Middle frontal gyrus (tissue), 1 donor: ENCODE data around the gene PPP1R1B.

Experiments used
- DNase-seq: peaks from one replicate; pipeline ENCODE4 v3.0.0-alpha.2; 2015; ENCODE audit warnings: low spot score; ENCODE audit errors: extremely low spot score

PPP1R1B gene

GRCh38 chr17:39632153-39632941, 5.6 kb downstream of the PPP1R1B start:
- DNase-seq: no peak

DNA sequence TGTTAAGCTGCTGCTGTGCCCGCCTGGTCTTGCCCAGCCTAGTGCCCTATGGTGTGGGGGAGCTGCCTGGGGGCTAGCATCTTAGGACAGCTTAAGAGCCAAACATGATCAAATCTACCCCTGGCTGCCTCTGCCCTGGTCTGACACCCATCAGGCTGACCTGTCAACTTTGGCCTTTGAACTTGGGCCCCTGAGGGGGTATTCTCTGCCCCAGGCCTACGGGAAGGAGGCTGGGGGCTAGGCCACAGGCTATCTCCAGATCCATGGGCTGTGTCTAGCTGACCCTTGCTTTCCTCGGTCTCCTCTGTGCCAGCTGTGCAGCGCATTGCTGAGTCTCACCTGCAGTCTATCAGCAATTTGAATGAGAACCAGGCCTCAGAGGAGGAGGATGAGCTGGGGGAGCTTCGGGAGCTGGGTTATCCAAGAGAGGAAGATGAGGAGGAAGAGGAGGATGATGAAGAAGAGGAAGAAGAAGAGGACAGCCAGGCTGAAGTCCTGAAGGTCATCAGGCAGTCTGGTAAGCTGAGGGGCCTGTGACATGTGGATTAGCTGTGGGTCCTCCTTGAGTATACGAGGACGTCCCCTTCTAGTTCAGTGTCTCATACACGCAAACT, 6.9 kb downstream of the PPP1R1B start:
- DNase-seq: no peak

- DNase-seq: no peak
Measured at GRCh38 chr17:39634384-39634871, 7.7 kb downstream of the PPP1R1B start.

- DNase-seq: no peak
Measured at GRCh38 chr17:39635614-39636176, 8.9 kb downstream of the PPP1R1B start.

GRCh38 chr17:39636587-39636926, 9.8 kb downstream of the PPP1R1B start:
- DNase-seq: no peak

DNA sequence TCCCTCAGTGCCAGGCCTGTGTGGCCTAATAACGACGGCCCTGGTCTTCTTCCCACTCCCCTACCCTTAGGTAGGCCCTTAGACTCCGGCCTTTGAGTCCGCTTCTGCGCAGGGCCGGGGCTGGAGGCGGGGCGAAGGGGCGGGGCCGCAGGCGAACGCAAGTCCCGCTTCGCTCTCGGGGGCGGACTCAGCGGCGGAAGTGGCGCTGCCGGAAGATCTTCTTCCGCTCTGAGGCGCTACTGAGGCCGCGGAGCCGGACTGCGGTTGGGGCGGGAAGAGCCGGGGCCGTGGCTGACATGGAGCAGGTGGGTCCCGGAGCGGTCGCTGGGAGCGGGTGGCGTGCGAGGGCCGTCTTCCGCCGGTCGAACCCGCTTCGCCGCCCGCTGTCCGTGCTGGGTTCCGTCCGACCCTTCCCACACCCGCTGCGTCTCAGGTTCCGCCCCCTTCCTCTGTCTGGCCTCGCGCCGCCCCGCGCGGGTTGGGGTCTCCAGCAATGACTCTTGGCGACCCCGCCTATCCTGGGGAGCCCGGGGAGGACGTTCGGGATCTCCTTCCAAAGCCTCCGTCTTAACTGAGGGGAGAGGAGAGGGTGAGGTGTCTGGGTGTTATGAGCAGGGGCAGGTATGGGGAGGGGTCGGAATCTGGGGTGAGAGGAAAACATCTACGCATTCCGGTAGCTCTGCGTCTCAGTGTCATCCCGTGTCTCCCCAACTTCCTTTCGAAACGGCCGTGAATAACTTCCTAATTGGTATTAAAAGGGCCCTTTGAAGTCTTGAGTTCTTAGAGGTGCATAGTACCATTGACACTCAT, 10.4 kb downstream of the PPP1R1B start, which contains the start of gene STARD3:
Gene STARD3 (plus strand): TSS at position 218 of the 810 bp plus-strand sequence. CDS start 16,388 bp downstream, outside the sequence.
- DNase-seq: peak; percentile 78

DNA sequence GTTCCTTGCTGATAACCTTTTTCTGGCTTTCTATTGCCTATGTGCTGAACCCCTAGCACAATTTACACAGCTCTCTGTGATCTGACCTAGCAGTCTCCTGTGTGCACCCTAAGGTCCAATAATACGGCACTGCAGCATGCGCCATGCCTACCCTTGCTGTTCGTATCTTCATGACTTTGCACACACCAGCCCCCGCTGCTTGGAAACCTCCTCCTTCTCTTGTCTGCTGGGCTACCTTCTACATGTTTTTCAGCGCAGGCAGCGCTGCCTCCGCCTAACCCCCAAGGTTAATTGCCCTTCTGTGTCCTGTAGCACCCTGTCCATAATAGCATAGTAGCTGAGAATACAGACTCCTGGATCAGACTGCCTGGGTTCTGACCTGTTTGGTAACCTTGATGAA, 11.6 kb downstream of the PPP1R1B start:
- DNase-seq: no peak

GRCh38 chr17:39639043-39639442, 12.3 kb downstream of the PPP1R1B start:
- DNase-seq: no peak

DNA sequence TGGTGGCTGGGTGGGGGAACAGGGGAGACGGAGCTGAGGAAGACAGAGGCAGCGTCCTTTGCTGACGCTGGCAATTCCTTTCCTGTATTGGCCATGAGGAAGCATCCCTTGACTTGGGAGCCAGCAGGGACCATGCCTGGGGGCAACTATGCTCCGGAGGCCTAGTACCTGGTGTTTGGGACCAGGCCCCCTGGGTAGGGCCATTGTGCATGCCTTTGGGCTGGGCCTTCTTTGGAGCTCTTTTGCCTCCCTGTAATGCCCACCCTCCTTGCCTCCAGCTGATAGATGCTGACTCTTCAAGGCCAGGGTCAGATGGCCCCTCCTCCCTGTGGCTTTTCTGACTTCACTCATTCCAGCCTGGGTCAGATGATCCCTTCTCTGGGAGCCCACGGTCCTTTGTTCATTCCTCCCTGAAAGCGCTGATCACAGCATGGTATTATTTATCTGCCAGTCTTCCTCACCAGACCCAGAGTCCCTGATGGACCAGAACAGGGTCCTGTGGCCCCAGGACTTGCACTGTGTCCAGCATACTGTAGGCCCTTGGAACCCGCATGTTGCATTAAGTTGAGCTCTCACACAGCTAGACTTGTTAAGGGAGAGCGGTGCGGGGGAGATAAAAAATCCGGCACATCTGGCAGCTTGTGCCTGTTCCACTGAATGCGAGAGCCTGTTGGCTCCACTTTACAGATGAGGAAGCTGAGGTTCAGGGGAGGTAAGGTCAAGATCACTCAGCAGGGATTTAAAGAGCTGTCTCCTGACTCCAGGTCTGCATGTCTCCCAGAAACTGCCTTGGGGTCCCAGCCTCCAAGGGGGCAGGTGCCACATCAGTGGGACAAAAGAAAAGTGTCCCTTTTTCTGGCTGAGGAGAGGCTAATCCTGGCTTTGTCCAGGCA, 13.1 kb downstream of the PPP1R1B start:
- no peak for DNase-seq

GRCh38 chr17:39640591-39641031, 13.9 kb downstream of the PPP1R1B start:
- DNase-seq: no peak

GRCh38 chr17:39641097-39641496, 14.3 kb downstream of the PPP1R1B start:
- no peak for DNase-seq

- DNase-seq: no peak
Measured at GRCh38 chr17:39641883-39642282, 15.1 kb downstream of the PPP1R1B start.

GRCh38 chr17:39642291-39643074, 15.7 kb downstream of the PPP1R1B start:
- DNase-seq: no peak

DNA sequence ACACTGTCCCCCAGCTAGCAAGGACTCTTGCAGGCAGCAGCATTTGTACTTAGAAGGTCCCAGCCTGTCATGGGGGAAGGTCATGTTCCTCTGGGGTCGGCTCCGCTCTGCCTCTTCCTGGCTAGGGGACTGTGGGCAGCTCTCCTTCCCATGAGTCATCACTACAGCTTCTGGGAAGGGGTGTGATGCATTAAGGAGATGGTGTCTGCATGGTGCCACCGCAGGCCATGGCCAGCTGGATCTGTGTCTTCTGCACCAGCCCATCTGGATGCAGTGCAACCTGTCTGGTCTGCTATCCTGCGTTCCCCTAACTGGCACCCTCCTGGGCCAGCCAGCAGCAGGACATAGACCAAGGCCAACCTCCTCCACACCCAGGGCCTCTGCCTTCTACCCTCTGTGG, 16.5 kb downstream of the PPP1R1B start:
- DNase-seq: no peak

DNA sequence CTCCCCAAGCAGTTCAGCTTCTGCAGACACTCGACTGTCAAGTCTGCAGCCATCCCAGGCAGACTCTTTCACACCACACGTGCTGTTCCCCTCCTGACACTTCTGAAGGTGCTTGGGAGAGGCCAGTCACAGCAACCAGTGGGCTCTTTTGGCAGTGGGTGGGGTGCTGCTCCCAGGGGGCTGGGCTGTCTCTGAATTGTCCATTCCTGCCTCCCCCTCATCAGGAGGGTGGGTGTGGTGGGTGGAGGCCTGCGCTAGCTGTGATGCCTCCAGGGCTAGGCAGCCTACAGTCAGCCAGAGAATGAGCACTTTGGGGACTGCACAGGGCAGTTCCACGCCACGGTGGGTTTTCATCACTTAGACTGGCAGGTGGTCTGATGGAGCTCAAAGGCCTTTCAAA, 20.5 kb downstream of the PPP1R1B start:
- no peak for DNase-seq

DNA sequence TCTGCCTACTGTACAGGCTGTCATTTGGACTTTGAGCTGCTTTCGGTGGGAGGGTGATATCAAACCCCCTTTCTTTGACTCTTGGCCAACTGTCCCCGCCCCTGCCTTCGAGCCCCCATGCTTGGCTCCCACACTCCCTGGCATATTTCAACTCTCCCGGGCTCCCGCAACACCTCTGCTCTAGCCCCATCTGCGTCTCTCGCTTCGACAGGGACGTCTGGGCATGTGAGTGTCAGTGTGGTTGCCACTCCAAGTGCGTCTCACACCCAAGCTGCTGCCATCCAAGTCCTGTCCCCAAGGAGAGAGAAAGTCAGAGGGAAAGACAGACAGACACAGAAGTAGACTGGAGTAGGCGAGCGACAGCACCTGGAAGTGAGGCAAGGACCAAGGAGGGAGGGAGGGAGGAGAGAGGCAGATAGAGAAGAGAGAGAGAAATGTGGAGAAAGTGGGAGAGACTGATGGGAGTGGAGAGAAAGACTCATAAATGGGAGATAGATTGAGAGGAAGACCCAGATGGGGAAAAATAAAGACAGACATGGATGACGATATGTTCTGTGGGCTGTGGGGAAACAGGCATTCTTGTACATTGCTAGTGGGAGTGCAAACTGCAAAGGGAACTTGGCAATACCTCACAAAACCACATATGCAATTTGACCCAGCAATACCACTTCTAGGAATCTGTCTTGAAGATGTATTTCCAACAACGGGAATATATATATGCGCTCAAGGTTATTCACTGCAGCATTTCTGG, 22.0 kb downstream of the PPP1R1B start:
- DNase-seq: no peak

GRCh38 chr17:39650121-39650579, 23.4 kb downstream of the PPP1R1B start:
- DNase-seq: no peak

DNA sequence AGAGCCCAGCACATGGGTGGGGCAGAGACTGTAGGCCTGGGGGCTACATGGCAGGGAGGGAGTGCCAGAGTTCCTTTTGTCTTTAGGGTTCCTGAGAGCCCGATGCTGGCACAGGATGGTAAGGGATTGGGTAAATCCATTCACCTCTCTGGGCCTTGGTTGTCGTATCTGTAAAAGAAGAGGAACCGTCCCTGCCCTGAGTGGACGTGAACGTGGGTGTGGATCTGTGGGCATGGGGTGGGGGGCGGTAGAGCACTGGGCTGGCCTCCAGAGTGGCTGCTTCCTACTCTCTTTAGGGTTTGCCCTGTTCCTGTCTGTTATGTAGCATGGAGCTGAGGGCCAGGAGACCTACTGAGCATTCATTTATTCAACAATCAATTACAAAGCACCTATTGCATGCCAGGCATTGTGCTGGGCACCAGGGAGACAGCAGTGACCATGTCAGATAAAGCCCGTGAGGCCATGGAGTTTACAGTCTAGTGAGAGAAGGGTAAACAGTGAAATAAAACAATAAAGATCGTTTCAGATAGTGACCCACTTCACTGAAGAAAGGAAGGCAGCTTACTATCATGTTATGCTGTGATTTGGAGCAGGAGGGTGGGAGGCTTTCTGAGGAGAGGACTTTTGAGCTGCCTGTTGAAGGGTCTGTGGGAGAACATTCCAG, 25.3 kb downstream of the PPP1R1B start:
- no peak for DNase-seq
